MM.1S (cell line): Measurements from ENCODE around the gene IFRD1.

Experiments used
- DNase-seq: peaks from one replicate; pipeline ENCODE4 v3.0.0-alpha.2; 2015
- H2AFZ ChIP-seq: fragments of 300-600 bp; sonication (generic); 2 replicates; pipeline ENCODE4 v1.6.0; 2016; ENCODE audit warnings: antibody characterized with exemption, low read length
- H3F3A ChIP-seq: fragments of 300-600 bp; sonication (generic); 2 replicates; pipeline ENCODE4 v1.6.1; 2016; ENCODE audit warnings: mild to moderate bottlenecking, antibody characterized with exemption, low read length, moderate library complexity, mixed read lengths; ENCODE audit not compliant: insufficient read depth
- H3K27ac ChIP-seq: fragments of 300-600 bp; sonication (generic); 2 replicates; pipeline ENCODE4 v1.5.1; 2016; ENCODE audit warnings: mild to moderate bottlenecking, low read length
- H3K27me3 ChIP-seq: fragments of 300-600 bp; sonication (generic); replicated peaks from 2 replicates; pipeline ENCODE4 v1.6.0; 2016; ENCODE audit warnings: low read length; ENCODE audit not compliant: insufficient read depth
- H3K36me3 ChIP-seq: fragments of 300-600 bp; sonication (generic); replicated peaks from 2 replicates; pipeline ENCODE4 v1.6.1; 2016; ENCODE audit warnings: mild to moderate bottlenecking, low read length, mixed read lengths; ENCODE audit not compliant: insufficient read depth
- H3K4me1 ChIP-seq: fragments of 300-600 bp; sonication (generic); 2 replicates; pipeline ENCODE4 v1.6.1; 2016; ENCODE audit warnings: low read length, mixed read lengths
- H3K4me2 ChIP-seq: fragments of 300-600 bp; sonication (generic); 2 replicates; pipeline ENCODE4 v1.6.0; 2016; ENCODE audit warnings: low read depth, low read length
- H3K4me3 ChIP-seq: fragments of 300-600 bp; sonication (generic); 2 replicates; pipeline ENCODE4 v1.5.1; 2016; ENCODE audit warnings: low read length, mixed read lengths
- H3K79me2 ChIP-seq: fragments of 300-600 bp; sonication (generic); 2 replicates; pipeline ENCODE4 v1.6.1; 2016; ENCODE audit warnings: mixed run types, low read length, mixed read lengths
- H3K9ac ChIP-seq: fragments of 300-600 bp; sonication (generic); 2 replicates; pipeline ENCODE4 v1.6.1; 2016; ENCODE audit warnings: low read length, mixed read lengths
- H3K9me2 ChIP-seq: fragments of 300-600 bp; sonication (generic); replicated peaks from 2 replicates; pipeline ENCODE4 v1.6.1; 2016; ENCODE audit warnings: mild to moderate bottlenecking, low read length, mixed read lengths; ENCODE audit not compliant: insufficient read depth
- H3K9me3 ChIP-seq: fragments of 300-600 bp; sonication (generic); replicated peaks from 2 replicates; pipeline ENCODE4 v1.6.1; 2016; ENCODE audit warnings: mild to moderate bottlenecking, low read length, mixed read lengths; ENCODE audit not compliant: insufficient read depth
- H4K20me1 ChIP-seq: fragments of 300-600 bp; sonication (generic); 2 replicates; pipeline ENCODE4 v1.6.1; 2016; ENCODE audit warnings: mild to moderate bottlenecking, low read length, moderate library complexity, mixed read lengths; ENCODE audit not compliant: insufficient read depth
- CTCF ChIP-seq: fragments of 300-600 bp; sonication (generic); IDR thresholded peaks from 2 replicates; pipeline ENCODE4 v1.5.1; 2016; ENCODE audit warnings: antibody characterized with exemption, low read length, mixed read lengths
- EZH2 ChIP-seq: fragments of 300-600 bp; sonication (generic); optimal IDR thresholded peaks from 2 replicates; pipeline ENCODE3; 2017; ENCODE audit warnings: low read depth, mild to moderate bottlenecking, antibody characterized with exemption, low read length, mixed read lengths
- EZH2phosphoT487 ChIP-seq: fragments of 300-600 bp; sonication (generic); IDR thresholded peaks from 2 replicates; pipeline ENCODE4 v1.6.1; 2018; ENCODE audit warnings: antibody characterized with exemption, low read length

IFRD1 gene

GRCh38 chr7:112423987-112424386 is 26.3 kb upstream of the IFRD1 start:
- H3K9me2 ChIP-seq: no peaks in the 10 kb centered on the region
- TF ChIP-seq EZH2 (no peak), CTCF (no peak), EZH2phosphoT487 (no peak)
- no peaks in the 10 kb centered on the region for H3K9me3 ChIP-seq
- no peak overlapping the region for H3K4me3 ChIP-seq
- no peak for DNase-seq
- no peak overlapping the region for H3K9ac ChIP-seq
- H2AFZ ChIP-seq: no peak overlapping the region
- H3K4me1 ChIP-seq: peaks cover 15% of the 10 kb centered on the region
- H3K27me3 ChIP-seq: no peaks in the 10 kb centered on the region
- H3K4me2 ChIP-seq: no peak overlapping the region
- H3F3A ChIP-seq: no peaks in the 10 kb centered on the region
- H3K79me2 ChIP-seq: no peaks in the 10 kb centered on the region
- H3K27ac ChIP-seq: no peak overlapping the region
- H4K20me1 ChIP-seq: no peaks in the 10 kb centered on the region
- no peaks in the 10 kb centered on the region for H3K36me3 ChIP-seq

GRCh38 chr7:112427984-112428383 is 22.3 kb upstream of the IFRD1 start:
- Histone ChIP-seq H3K9ac (no peak overlapping the region), H3K9me2 (no peaks in the 10 kb centered on the region)

GRCh38 chr7:112428715-112429114 is 21.5 kb upstream of the IFRD1 start:
- H3K4me1 ChIP-seq: peaks cover 12% of the 10 kb centered on the region
- H2AFZ ChIP-seq: no peak overlapping the region
- H3K4me2 ChIP-seq: no peak overlapping the region
- no peak overlapping the region for H3K27ac ChIP-seq
- H3K4me3 ChIP-seq: no peak overlapping the region
- no peaks in the 10 kb centered on the region for H3K9me3 ChIP-seq
- H3K79me2 ChIP-seq: no peaks in the 10 kb centered on the region
- H3F3A ChIP-seq: peaks cover 3% of the 10 kb centered on the region; the same call in 1 of the 2 replicates
- no peaks in the 10 kb centered on the region for H3K9me2 ChIP-seq
- no peak overlapping the region for H3K9ac ChIP-seq
- TF ChIP-seq EZH2 (no peak), EZH2phosphoT487 (no peak), CTCF (no peak)
- no peaks in the 10 kb centered on the region for H4K20me1 ChIP-seq
- no peaks in the 10 kb centered on the region for H3K36me3 ChIP-seq
- no peak for DNase-seq
- H3K27me3 ChIP-seq: no peaks in the 10 kb centered on the region

More at GRCh38 chr7:112427984-112428383, 22.3 kb upstream of the IFRD1 start:
- Histone ChIP-seq H3K79me2 (no peaks in the 10 kb centered on the region), H2AFZ (no peak overlapping the region), H3K4me3 (no peak overlapping the region), H3K4me2 (no peak overlapping the region), H4K20me1 (no peaks in the 10 kb centered on the region), H3K9me3 (no peaks in the 10 kb centered on the region), H3F3A (no peaks in the 10 kb centered on the region), H3K27me3 (no peaks in the 10 kb centered on the region), H3K4me1 (peaks cover 8% of the 10 kb centered on the region), H3K36me3 (no peaks in the 10 kb centered on the region), H3K27ac (no peak overlapping the region)
- TF ChIP-seq EZH2 (no peak), CTCF (no peak), EZH2phosphoT487 (no peak)
- DNase-seq: no peak
